Suppressor macrophage treated with lipopolysaccharide for 1 hour (primary cell): ENCODE measurements around the gene SCIN.
A peak's percentile ranks its signal among the peaks of the same experiment; 100 is the strongest.

ENCODE experiments used
- DNase-seq, 3 donors: peaks; one replicate each; pipeline ENCODE4 v3.0.0-alpha.2; 2020 to 2022

SCIN gene

GRCh38 chr7:12569673-12570072 is 847 bp upstream of the SCIN start:
- no peak for DNase-seq

GRCh38 chr7:12570168-12570533 is 369 bp upstream of the SCIN start:
- no peak for DNase-seq

- DNase-seq = no peak
Observed at GRCh38 chr7:12571691-12572090, 1.2 kb downstream of the SCIN start.

- peak in 2 of 3 donors; percentile 36 to 41 for DNase-seq
Observed at GRCh38 chr7:12572941-12573575, 2.5 kb downstream of the SCIN start.

GRCh38 chr7:12573885-12574284 is 3.4 kb downstream of the SCIN start:
- no peak for DNase-seq

GRCh38 chr7:12578930-12579640 is 8.6 kb downstream of the SCIN start:
- DNase-seq = no peak

GRCh38 chr7:12581897-12582296 is 11.4 kb downstream of the SCIN start:
- DNase-seq = no peak

- no peak for DNase-seq
Observed at GRCh38 chr7:12582362-12582761, 11.8 kb downstream of the SCIN start.

- peak; percentile 87 to 98 (median 96) for DNase-seq
Observed at GRCh38 chr7:12583176-12583575, 12.7 kb downstream of the SCIN start.

- DNase-seq = no peak
Observed at GRCh38 chr7:12583922-12584321, 13.4 kb downstream of the SCIN start.

- peak; percentile 85 to 97 (median 91) for DNase-seq
Observed at GRCh38 chr7:12584930-12585329, 14.4 kb downstream of the SCIN start.

- DNase-seq = peak; percentile 44 to 77 (median 67)
Observed at GRCh38 chr7:12586271-12586670, 15.8 kb downstream of the SCIN start.

- no peak for DNase-seq
Observed at GRCh38 chr7:12588259-12588904, 17.9 kb downstream of the SCIN start.

- DNase-seq = no peak
Observed at GRCh38 chr7:12590559-12590958, 20.0 kb downstream of the SCIN start.

- DNase-seq = peak; percentile 63 to 77 (median 71)
Observed at GRCh38 chr7:12594122-12594897, 23.8 kb downstream of the SCIN start.

GRCh38 chr7:12595148-12595547 is 24.6 kb downstream of the SCIN start:
- no peak for DNase-seq

- no peak for DNase-seq
Observed at GRCh38 chr7:12596225-12596790, 25.8 kb downstream of the SCIN start.

GRCh38 chr7:12601302-12601869 is 30.9 kb downstream of the SCIN start:
- peak in 1 of 3 donors; percentile 20 for DNase-seq

GRCh38 chr7:12607134-12607533 is 36.6 kb downstream of the SCIN start:
- no peak for DNase-seq

- no peak for DNase-seq
Observed at GRCh38 chr7:12609561-12609960, 39.0 kb downstream of the SCIN start.

GRCh38 chr7:12610899-12611298 is 40.4 kb downstream of the SCIN start:
- DNase-seq = no peak

GRCh38 chr7:12612622-12613021 is 42.1 kb downstream of the SCIN start:
- no peak for DNase-seq
